HepG2 (cell line): ENCODE data around the gene SAMD10. TPM values are rescaled to one million over a fixed set of nuclear protein-coding genes. Genes with fewer than 3 reads are reported as not detected.

Source experiments
- BRD4 ChIP-seq: sonication (generic); formaldehyde crosslinking; IDR thresholded peaks from 2 replicates; pipeline ENCODE4 v1.4.0; 2020; ENCODE audit warnings: missing genetic modification reagents
- GATAD1 ChIP-seq: IDR thresholded peaks from 2 replicates; pipeline ENCODE4 v1.6.1; 2016; ENCODE audit warnings: missing genetic modification reagents, missing compliant biosample characterization
- HNRNPK ChIP-seq: fragments of 200-400 bp; formaldehyde crosslinking; IDR thresholded peaks from 2 replicates; pipeline ENCODE4 v1.6.1; 2018; ENCODE audit warnings: low read length, low read depth, moderate library complexity, mild to moderate bottlenecking; ENCODE audit not compliant: poor library complexity, severe bottlenecking
- NCOR1 ChIP-seq: fragments of 200-600 bp; sonication (generic); IDR thresholded peaks from 2 replicates; pipeline ENCODE4 v1.7.0; 2017; ENCODE audit warnings: antibody characterized with exemption, low read length, borderline replicate concordance
- PRDM10 ChIP-seq: sonication (generic); formaldehyde crosslinking; IDR thresholded peaks from 2 replicates; pipeline ENCODE4 v1.4.0; 2020; ENCODE audit warnings: low read depth, missing genetic modification reagents
- RAD51 ChIP-seq: fragments of 450-650 bp; IDR thresholded peaks from 2 replicates; pipeline ENCODE4 v1.6.1; 2016; ENCODE audit warnings: borderline replicate concordance
- XRCC5 ChIP-seq: fragments of 200-400 bp; formaldehyde crosslinking; optimal IDR thresholded peaks from 2 replicates; pipeline ENCODE3; 2017; ENCODE audit warnings: mild to moderate bottlenecking, low read length
- ZBTB40 ChIP-seq, 2 experiments: fragments of 450-650 bp in 1 of 2; sonication (generic) in 1 of 2; formaldehyde crosslinking in 1 of 2; IDR thresholded peaks; 2 replicates each; pipeline versions ENCODE4 v1.6.1 to v1.8.0; 2016 to 2022; ENCODE audit warnings: antibody characterized with exemption in 1 of 2, mild to moderate bottlenecking in 1 of 2, missing genetic modification reagents in 1 of 2
- ZC3H4 ChIP-seq: sonication (generic); formaldehyde crosslinking; IDR thresholded peaks from 2 replicates; pipeline ENCODE4 v1.4.0; 2020; ENCODE audit warnings: missing genetic modification reagents, borderline replicate concordance
- ZNF253 ChIP-seq: sonication (generic); formaldehyde crosslinking; IDR thresholded peaks from 2 replicates; pipeline ENCODE4 v1.8.0; 2022; ENCODE audit warnings: mild to moderate bottlenecking, missing genetic modification reagents, borderline replicate concordance
- ZNF3 ChIP-seq: IDR thresholded peaks from 2 replicates; pipeline ENCODE4 v1.7.0; 2017; ENCODE audit warnings: inconsistent platforms
- ZNF446 ChIP-seq: sonication (generic); formaldehyde crosslinking; IDR thresholded peaks from 2 replicates; pipeline ENCODE4 v1.5.0; 2020; ENCODE audit warnings: mild to moderate bottlenecking, missing genetic modification reagents
- ZNF546 ChIP-seq: sonication (generic); formaldehyde crosslinking; conservative IDR thresholded peaks from 2 replicates; pipeline ENCODE4 v1.8.1; 2023; ENCODE audit warnings: mild to moderate bottlenecking, missing genetic modification reagents
- ZNF572 ChIP-seq: sonication (generic); formaldehyde crosslinking; IDR thresholded peaks from 2 replicates; pipeline ENCODE4 v1.5.1; 2020; ENCODE audit warnings: mild to moderate bottlenecking, missing genetic modification reagents
- ZNF598 ChIP-seq: sonication (generic); formaldehyde crosslinking; IDR thresholded peaks from 2 replicates; pipeline ENCODE4 v1.5.1; 2020; ENCODE audit warnings: mild to moderate bottlenecking, missing genetic modification reagents, borderline replicate concordance
- polyA plus RNA-seq, 8 experiments: library from polyadenylated mRNA; depleted of rRNA in 3 of 8; stranded (reverse) in 7 of 8; unstranded in 1 of 8; fragments of >200 nt; fragmentation: Illumina TruSeq in 4 of 8; extraction: Trizol in 4 of 8; gene quantifications; 2 replicates each; pipeline versions ENCODE4 v1.2.1 to v1.2.3, GENCODE V29; 2011 to 2016; ENCODE audit warnings: low read depth in 4 of 8, missing spikeins in 1 of 8, mixed read lengths in 1 of 8; ENCODE audit not compliant: insufficient read depth in 1 of 8
- total RNA-seq, 5 experiments: library from RNA; depleted of rRNA; stranded (reverse); fragments of >200 nt; fragmentation: Illumina TruSeq; extraction: Trizol; gene quantifications; 2 replicates each; pipeline ENCODE4 v1.2.3, GENCODE V29; 2016; ENCODE audit warnings: low read depth in 1 of 5

SAMD10 gene
- total and polyA plus RNA-seq, 2 of the 13 experiments (the other 11 are each of a cell fraction or from before 2014, with no cell fraction given): 6.1 to 11.0 TPM

- TF ChIP-seq ZBTB40 (IDR thresholded peaks at IDR 0.05): no peak
- TF ChIP-seq ZBTB40 (CRISPR knock-in tag; IDR thresholded peaks at IDR 0.05): 0 out of 2 replicates have a peak, but pooled peaks have one; percentile 40
- TF ChIP-seq ZNF572 (CRISPR knock-in tag): no peak
- TF ChIP-seq NCOR1: no peak
- TF ChIP-seq ZC3H4 (CRISPR knock-in tag): peak; percentile 31; the same call in 1 of the 2 replicates
- TF ChIP-seq HNRNPK: no peak
- no peak for TF ChIP-seq ZNF3 (CRISPR knock-in tag)
- peak; percentile 69 for TF ChIP-seq BRD4 (CRISPR knock-in tag)
- TF ChIP-seq RAD51: no peak
- TF ChIP-seq ZNF253 (CRISPR knock-in tag): peak; percentile 34; the same call in 1 of the 2 replicates
- TF ChIP-seq GATAD1 (CRISPR knock-in tag): no peak
- no peak for TF ChIP-seq ZNF446 (CRISPR knock-in tag)
- peak; percentile 54; the same call in 1 of the 2 replicates for TF ChIP-seq ZNF598 (CRISPR knock-in tag)
- TF ChIP-seq XRCC5: no peak
- TF ChIP-seq PRDM10 (CRISPR knock-in tag): no peak
- TF ChIP-seq ZNF546 (CRISPR knock-in tag): no peak
Measured at GRCh38 chr20:64023361-64024140, 44.1 kb upstream of the SAMD10 start (continued).
